Muscle layer of duodenum (tissue), 2 donors: ENCODE results near the gene TET3.

Experiments used
- H3K27ac ChIP-seq: one replicate; pipeline ENCODE4 v1.7.0; 2013; ENCODE audit warnings: mild to moderate bottlenecking, low read length
- H3K27me3 ChIP-seq: one replicate; pipeline ENCODE4 v1.7.0; 2013; ENCODE audit warnings: low read depth, mild to moderate bottlenecking, control low read depth, low read length
- H3K36me3 ChIP-seq, 2 donors: one replicate each; pipeline ENCODE4 v1.7.0; 2013; ENCODE audit warnings: low read length in 2 of 2, control low read depth in 1 of 2, mild to moderate bottlenecking in 1 of 2; ENCODE audit not compliant: insufficient read depth in 2 of 2, control insufficient read depth in 1 of 2
- H3K4me1 ChIP-seq, 2 donors: one replicate each; pipeline ENCODE4 v1.7.0; 2013; ENCODE audit warnings: low read length in 2 of 2, mild to moderate bottlenecking in 2 of 2, control low read depth in 1 of 2, moderate library complexity in 1 of 2; ENCODE audit not compliant: insufficient read depth in 2 of 2, control insufficient read depth in 1 of 2
- H3K4me3 ChIP-seq, 2 donors: one replicate each; pipeline ENCODE4 v1.7.0; 2013; ENCODE audit warnings: low read length in 2 of 2, low read depth in 1 of 2, mild to moderate bottlenecking in 1 of 2
- H3K9me3 ChIP-seq, 2 donors: one replicate each; pipeline ENCODE4 v1.7.0; 2013; ENCODE audit warnings: low read length in 2 of 2, control low read depth in 1 of 2, mild to moderate bottlenecking in 1 of 2; ENCODE audit not compliant: control insufficient read depth in 1 of 2
- donor health status: healthy.

The TET3 gene

GRCh38 chr2:74000666-74001065, 16.0 kb downstream of the TET3 start:
- Histone ChIP-seq H3K27me3 (no peaks in the 10 kb centered on the region), H3K36me3 (no peaks in the 10 kb centered on the region), H3K9me3 (no peaks in the 10 kb centered on the region), H3K4me1 (peaks cover 19 to 30% of the 10 kb centered on the region in 2 donors), H3K4me3 (no peak overlapping the region), H3K27ac (no peak overlapping the region)

GRCh38 chr2:74001121-74001520, 16.4 kb downstream of the TET3 start:
- H3K4me3 ChIP-seq = no peak overlapping the region
- no peaks in the 10 kb centered on the region for H3K27me3 ChIP-seq
- H3K27ac ChIP-seq = no peak overlapping the region
- H3K36me3 ChIP-seq = no peaks in the 10 kb centered on the region
- H3K9me3 ChIP-seq = no peaks in the 10 kb centered on the region
- peaks cover 23 to 32% of the 10 kb centered on the region in 2 donors for H3K4me1 ChIP-seq

- Histone ChIP-seq H3K27ac (no peak overlapping the region), H3K27me3 (no peaks in the 10 kb centered on the region), H3K9me3 (no peaks in the 10 kb centered on the region), H3K4me3 (peak overlapping the region in 1 of 2 donors; percentile 68), H3K4me1 (peaks cover 25 to 37% of the 10 kb centered on the region in 2 donors), H3K36me3 (no peaks in the 10 kb centered on the region)
Observed at GRCh38 chr2:74001781-74002504, 17.2 kb downstream of the TET3 start.

- Histone ChIP-seq H3K4me3 (peak overlapping the region; percentile 65 to 68), H3K4me1 (peaks cover 25 to 37% of the 10 kb centered on the region in 2 donors), H3K27ac (no peak overlapping the region), H3K9me3 (no peaks in the 10 kb centered on the region), H3K36me3 (no peaks in the 10 kb centered on the region), H3K27me3 (no peaks in the 10 kb centered on the region)
Observed at GRCh38 chr2:74002505-74003421, 18.1 kb downstream of the TET3 start.

- H3K27ac ChIP-seq = no peak overlapping the region
- H3K27me3 ChIP-seq = no peaks in the 10 kb centered on the region
- no peak overlapping the region for H3K4me3 ChIP-seq
- H3K4me1 ChIP-seq = peaks cover 25 to 37% of the 10 kb centered on the region in 2 donors
- H3K9me3 ChIP-seq = no peaks in the 10 kb centered on the region
- no peaks in the 10 kb centered on the region for H3K36me3 ChIP-seq
Observed at GRCh38 chr2:74003494-74004211, 18.9 kb downstream of the TET3 start.

GRCh38 chr2:74004212-74005182, 19.8 kb downstream of the TET3 start:
- Histone ChIP-seq H3K4me1 (peaks cover 25 to 38% of the 10 kb centered on the region in 2 donors), H3K4me3 (no peak overlapping the region), H3K27me3 (no peaks in the 10 kb centered on the region), H3K27ac (no peak overlapping the region), H3K9me3 (no peaks in the 10 kb centered on the region), H3K36me3 (no peaks in the 10 kb centered on the region)

GRCh38 chr2:74005786-74006185, 21.1 kb downstream of the TET3 start:
- Histone ChIP-seq H3K27me3 (no peaks in the 10 kb centered on the region), H3K27ac (no peak overlapping the region), H3K9me3 (no peaks in the 10 kb centered on the region), H3K4me3 (no peak overlapping the region), H3K36me3 (no peaks in the 10 kb centered on the region), H3K4me1 (peaks cover 21 to 41% of the 10 kb centered on the region in 2 donors)

- H3K27me3 ChIP-seq = no peaks in the 10 kb centered on the region
- peaks cover 18 to 40% of the 10 kb centered on the region in 2 donors for H3K4me1 ChIP-seq
- no peak overlapping the region for H3K27ac ChIP-seq
Observed at GRCh38 chr2:74006459-74006858, 21.7 kb downstream of the TET3 start.

GRCh38 chr2:74007121-74007520, 22.4 kb downstream of the TET3 start:
- H3K27ac ChIP-seq = no peak overlapping the region
- H3K9me3 ChIP-seq = no peaks in the 10 kb centered on the region
- H3K27me3 ChIP-seq = no peaks in the 10 kb centered on the region
- H3K4me1 ChIP-seq = peaks cover 18 to 36% of the 10 kb centered on the region in 2 donors
- no peaks in the 10 kb centered on the region for H3K36me3 ChIP-seq
- H3K4me3 ChIP-seq = no peak overlapping the region

More at GRCh38 chr2:74006459-74006858, 21.7 kb downstream of the TET3 start:
- H3K9me3 ChIP-seq = no peaks in the 10 kb centered on the region
- H3K4me3 ChIP-seq = no peak overlapping the region
- no peaks in the 10 kb centered on the region for H3K36me3 ChIP-seq

GRCh38 chr2:74007711-74008110, 23.0 kb downstream of the TET3 start:
- no peak overlapping the region for H3K4me3 ChIP-seq
- H3K9me3 ChIP-seq = no peaks in the 10 kb centered on the region
- H3K4me1 ChIP-seq = peaks cover 18 to 35% of the 10 kb centered on the region in 2 donors
- no peaks in the 10 kb centered on the region for H3K27me3 ChIP-seq
- H3K36me3 ChIP-seq = no peaks in the 10 kb centered on the region
- H3K27ac ChIP-seq = no peak overlapping the region
